Middle frontal gyrus (tissue), 1 donor: Measurements from ENCODE around the gene SYNE1.
"Not testable (repeated sequence)": the region's sequence is repeated elsewhere in the genome, so short reads cannot be mapped to it uniquely, and the experiment has no call there.

ENCODE experiments used
- DNase-seq: peaks from one replicate; pipeline ENCODE4 v3.0.0-alpha.2; 2015; ENCODE audit warnings: low spot score; ENCODE audit errors: extremely low spot score

Gene SYNE1

GRCh38 chr6:152378169-152378568 is 259.0 kb downstream of the SYNE1 start:
- no peak for DNase-seq

- no peak for DNase-seq
Measured at GRCh38 chr6:152375197-152375596, 262.0 kb downstream of the SYNE1 start.

- no peak for DNase-seq
Measured at GRCh38 chr6:152372945-152373344, 264.2 kb downstream of the SYNE1 start.

GRCh38 chr6:152371775-152372174 is 265.4 kb downstream of the SYNE1 start:
- DNase-seq, result no peak

- DNase-seq, result no peak
Measured at GRCh38 chr6:152368751-152369624, 268.2 kb downstream of the SYNE1 start.

GRCh38 chr6:152364866-152365265 is 272.3 kb downstream of the SYNE1 start:
- no peak for DNase-seq

GRCh38 chr6:152360034-152360433 is 277.1 kb downstream of the SYNE1 start:
- no peak for DNase-seq

GRCh38 chr6:152356662-152357061 is 280.5 kb downstream of the SYNE1 start:
- DNase-seq, result no peak

- no peak for DNase-seq
Measured at GRCh38 chr6:152356016-152356415, 281.1 kb downstream of the SYNE1 start.

GRCh38 chr6:152355166-152355565 is 282.0 kb downstream of the SYNE1 start:
- DNase-seq, result no peak

- DNase-seq, result no peak
Measured at GRCh38 chr6:152353440-152353839, 283.7 kb downstream of the SYNE1 start.

GRCh38 chr6:152351742-152352141 is 285.4 kb downstream of the SYNE1 start:
- no peak for DNase-seq

GRCh38 chr6:152351110-152351509 is 286.1 kb downstream of the SYNE1 start:
- no peak for DNase-seq

GRCh38 chr6:152348116-152348515 is 289.0 kb downstream of the SYNE1 start:
- DNase-seq, result no peak

GRCh38 chr6:152343735-152344360 is 293.3 kb downstream of the SYNE1 start:
- DNase-seq, result no peak

GRCh38 chr6:152341596-152341995 is 295.6 kb downstream of the SYNE1 start:
- no peak for DNase-seq

GRCh38 chr6:152338335-152339125 is 298.6 kb downstream of the SYNE1 start:
- DNase-seq, result no peak

GRCh38 chr6:152334555-152334954 is 302.6 kb downstream of the SYNE1 start:
- no peak for DNase-seq

GRCh38 chr6:152330961-152331360 is 306.2 kb downstream of the SYNE1 start:
- no peak for DNase-seq

GRCh38 chr6:152329638-152330448 is 307.3 kb downstream of the SYNE1 start:
- DNase-seq, result no peak

- not testable (repeated sequence) for DNase-seq
Measured at GRCh38 chr6:152328200-152328599, 309.0 kb downstream of the SYNE1 start.
